DOHH2 (cell line): ENCODE results near the gene TBCD.

ENCODE experiments used
- H3F3A ChIP-seq: fragments of 200-600 bp; sonication (generic), shearing (Covaris generic); 2 replicates; pipeline ENCODE4 v1.6.0; 2016; ENCODE audit warnings: antibody characterized with exemption, mild to moderate bottlenecking; ENCODE audit not compliant: control insufficient read depth, insufficient read depth
- H3K27ac ChIP-seq: fragments of 200-600 bp; sonication (generic); 2 replicates; pipeline ENCODE4 v1.5.1; 2014; ENCODE audit warnings: low read depth, mild to moderate bottlenecking, low read length, moderate library complexity
- H3K27me3 ChIP-seq: fragments of 200-600 bp; sonication (generic); 2 replicates; pipeline ENCODE4 v1.6.1; 2014; ENCODE audit warnings: mild to moderate bottlenecking, low read length, mixed read lengths; ENCODE audit not compliant: control insufficient read depth
- H3K36me3 ChIP-seq: fragments of 200-600 bp; sonication (generic); 2 replicates; pipeline ENCODE4 v1.6.1; 2014; ENCODE audit warnings: mild to moderate bottlenecking, low read length, moderate library complexity, mixed read lengths; ENCODE audit not compliant: control insufficient read depth
- H3K4me1 ChIP-seq: fragments of 200-600 bp; sonication (generic); 2 replicates; pipeline ENCODE4 v1.6.1; 2014; ENCODE audit warnings: mild to moderate bottlenecking, low read length, mixed read lengths; ENCODE audit not compliant: control insufficient read depth
- H3K4me2 ChIP-seq: fragments of 200-600 bp; sonication (generic); 2 replicates; pipeline ENCODE4 v1.6.0; 2014; ENCODE audit warnings: mild to moderate bottlenecking, low read length, moderate library complexity
- H3K4me3 ChIP-seq: fragments of 200-600 bp; sonication (generic); 2 replicates; pipeline ENCODE4 v1.5.1; 2014; ENCODE audit warnings: mild to moderate bottlenecking, low read length, mixed read lengths
- H3K79me2 ChIP-seq: fragments of 200-600 bp; sonication (generic); 2 replicates; pipeline ENCODE4 v1.6.1; 2014; ENCODE audit warnings: mild to moderate bottlenecking, low read length, mixed read lengths; ENCODE audit not compliant: control insufficient read depth
- H3K9me2 ChIP-seq: fragments of 200-600 bp; sonication (generic); replicated peaks from 2 replicates; pipeline ENCODE4 v1.6.1; 2014; ENCODE audit warnings: mild to moderate bottlenecking, low read length, mixed read lengths; ENCODE audit not compliant: control insufficient read depth
- H3K9me3 ChIP-seq: fragments of 200-600 bp; sonication (generic); 2 replicates; pipeline ENCODE4 v1.6.1; 2014; ENCODE audit warnings: antibody characterized with exemption, low read length, mixed read lengths; ENCODE audit not compliant: control insufficient read depth, insufficient read depth
- H4K20me1 ChIP-seq: fragments of 200-600 bp; sonication (generic); 2 replicates; pipeline ENCODE4 v1.6.0; 2014; ENCODE audit warnings: low read depth, mild to moderate bottlenecking, antibody characterized with exemption, low read length, moderate library complexity; ENCODE audit not compliant: control insufficient read depth, insufficient read depth
- EZH2phosphoT487 ChIP-seq: fragments of 200-600 bp; sonication (generic); IDR thresholded peaks from 2 replicates; pipeline ENCODE4 v1.6.1; 2017; ENCODE audit warnings: borderline replicate concordance, mild to moderate bottlenecking, antibody characterized with exemption, low read length, moderate library complexity, mixed read lengths
- TF ChIP-seq, protein P1 (sequence below): fragments of 200-600 bp; sonication (generic); IDR thresholded peaks from one replicate; pipeline ENCODE4 v1.5.1; 2014; ENCODE audit warnings: antibody characterized with exemption, mild to moderate bottlenecking, low read depth, low read length; ENCODE audit not compliant: poor library complexity, severe bottlenecking

TBCD gene

DNA sequence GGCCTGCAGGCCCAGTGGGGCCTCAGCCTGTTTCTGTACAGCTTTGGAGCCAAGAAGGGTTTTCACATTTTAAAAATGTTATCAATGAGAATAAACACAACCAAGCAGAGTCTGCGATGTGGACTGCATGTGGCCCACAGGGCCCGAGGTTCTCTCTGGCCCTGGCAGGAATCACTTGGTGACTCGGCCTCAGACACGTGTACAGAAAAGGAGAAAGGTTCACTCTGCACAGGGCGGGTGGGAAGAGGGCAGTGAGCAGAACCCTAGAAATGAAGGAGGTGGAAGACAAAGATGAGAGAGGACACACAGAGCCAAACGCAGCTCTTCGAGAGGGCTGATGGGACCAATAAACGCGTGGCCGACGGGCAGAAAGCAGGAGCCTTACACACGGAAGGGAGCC is 99.5 kb downstream of the TBCD start:
- Histone ChIP-seq H3K27ac (no peak overlapping the region), H3K4me2 (no peak overlapping the region), H3K4me1 (peaks cover 7% of the 10 kb centered on the region), H3K9me2 (no peaks in the 10 kb centered on the region), H3K9me3 (no peaks in the 10 kb centered on the region), H3K79me2 (no peaks in the 10 kb centered on the region), H4K20me1 (no peaks in the 10 kb centered on the region), H3K4me3 (no peak overlapping the region), H3K36me3 (peaks cover 3% of the 10 kb centered on the region; the same call in 1 of the 2 replicates), H3F3A (no peaks in the 10 kb centered on the region), H3K27me3 (no peaks in the 10 kb centered on the region)
- TF ChIP-seq EZH2phosphoT487: no peak
- TF ChIP-seq, protein P1, sequence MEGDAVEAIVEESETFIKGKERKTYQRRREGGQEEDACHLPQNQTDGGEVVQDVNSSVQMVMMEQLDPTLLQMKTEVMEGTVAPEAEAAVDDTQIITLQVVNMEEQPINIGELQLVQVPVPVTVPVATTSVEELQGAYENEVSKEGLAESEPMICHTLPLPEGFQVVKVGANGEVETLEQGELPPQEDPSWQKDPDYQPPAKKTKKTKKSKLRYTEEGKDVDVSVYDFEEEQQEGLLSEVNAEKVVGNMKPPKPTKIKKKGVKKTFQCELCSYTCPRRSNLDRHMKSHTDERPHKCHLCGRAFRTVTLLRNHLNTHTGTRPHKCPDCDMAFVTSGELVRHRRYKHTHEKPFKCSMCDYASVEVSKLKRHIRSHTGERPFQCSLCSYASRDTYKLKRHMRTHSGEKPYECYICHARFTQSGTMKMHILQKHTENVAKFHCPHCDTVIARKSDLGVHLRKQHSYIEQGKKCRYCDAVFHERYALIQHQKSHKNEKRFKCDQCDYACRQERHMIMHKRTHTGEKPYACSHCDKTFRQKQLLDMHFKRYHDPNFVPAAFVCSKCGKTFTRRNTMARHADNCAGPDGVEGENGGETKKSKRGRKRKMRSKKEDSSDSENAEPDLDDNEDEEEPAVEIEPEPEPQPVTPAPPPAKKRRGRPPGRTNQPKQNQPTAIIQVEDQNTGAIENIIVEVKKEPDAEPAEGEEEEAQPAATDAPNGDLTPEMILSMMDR: no peak

DNA sequence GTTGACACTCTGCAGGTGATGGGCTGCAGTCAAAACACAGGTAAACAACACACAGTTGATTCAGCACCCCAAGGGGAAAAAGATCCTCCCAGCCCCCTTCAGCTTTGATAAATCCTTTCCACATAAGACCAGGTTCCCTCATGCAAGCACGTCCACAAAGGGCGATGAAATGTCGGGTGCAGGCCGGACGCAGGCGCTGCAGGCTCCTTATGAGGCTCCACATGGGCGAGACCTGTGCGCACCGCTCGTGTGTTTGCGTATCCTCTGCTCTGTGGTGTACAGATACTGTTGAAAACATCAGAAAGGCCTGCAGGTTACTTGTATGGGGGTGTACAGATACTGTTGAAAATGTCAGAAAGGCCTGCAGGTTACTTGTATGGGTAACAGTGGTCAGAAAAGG is 102.4 kb downstream of the TBCD start:
- Histone ChIP-seq H3K79me2 (peaks cover 3% of the 10 kb centered on the region; the same call in 1 of the 2 replicates), H3K27ac (no peak overlapping the region)
- TF ChIP-seq, protein P1: no peak
- TF ChIP-seq EZH2phosphoT487: no peak

DNA sequence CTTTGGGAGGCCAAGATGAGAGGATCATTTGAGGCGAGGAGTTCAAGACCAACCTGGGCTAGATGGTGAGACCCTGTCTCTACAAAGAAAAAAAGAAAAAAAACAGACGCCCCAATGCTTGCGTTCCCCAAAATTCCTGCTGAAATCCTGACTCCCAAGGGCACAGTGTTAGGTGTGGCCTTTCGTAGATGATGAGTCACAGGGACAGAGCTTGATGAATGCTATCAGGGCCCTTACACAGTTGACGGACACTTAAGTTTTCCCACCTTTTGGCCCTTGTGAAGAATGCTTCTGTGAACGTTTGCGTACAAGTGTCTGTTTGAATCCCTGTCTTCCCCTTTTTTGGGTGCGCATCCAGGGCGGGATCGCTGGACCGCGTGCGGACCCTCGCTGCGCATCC is 104.5 kb downstream of the TBCD start:
- no peaks in the 10 kb centered on the region for H3K27me3 ChIP-seq
- peaks cover 5% of the 10 kb centered on the region; the same call in 1 of the 2 replicates for H3F3A ChIP-seq
- H3K9me2 ChIP-seq: no peaks in the 10 kb centered on the region
- H3K79me2 ChIP-seq: peaks cover 16% of the 10 kb centered on the region
- 0 out of 2 replicates have a peak, but pooled peaks cover 3% of the 10 kb centered on the region for H3K36me3 ChIP-seq
- H3K4me3 ChIP-seq: no peak overlapping the region
- H3K4me2 ChIP-seq: no peak overlapping the region
- peaks cover 30% of the 10 kb centered on the region for H3K4me1 ChIP-seq
- H3K27ac ChIP-seq: no peak overlapping the region
- TF ChIP-seq, protein P1: no peak
- TF ChIP-seq EZH2phosphoT487: no peak
- no peaks in the 10 kb centered on the region for H3K9me3 ChIP-seq
- no peaks in the 10 kb centered on the region for H4K20me1 ChIP-seq

More for the DNA sequence above, 102.4 kb downstream of the TBCD start:
- H3K27me3 ChIP-seq: no peaks in the 10 kb centered on the region
- H3F3A ChIP-seq: peaks cover 5% of the 10 kb centered on the region; the same call in 1 of the 2 replicates
- peaks cover 3% of the 10 kb centered on the region; the same call in 1 of the 2 replicates for H3K36me3 ChIP-seq
- H3K9me2 ChIP-seq: no peaks in the 10 kb centered on the region
- H3K9me3 ChIP-seq: no peaks in the 10 kb centered on the region
- H4K20me1 ChIP-seq: no peaks in the 10 kb centered on the region
- peaks cover 14% of the 10 kb centered on the region for H3K4me1 ChIP-seq
- no peak overlapping the region for H3K4me3 ChIP-seq
- H3K4me2 ChIP-seq: no peak overlapping the region
